ENCODE data around the gene RNF141. TPM values are rescaled to one million over a fixed set of nuclear protein-coding genes. Genes with fewer than 3 reads are reported as not detected.

RNF141 gene
- total and polyA plus RNA-seq, 2 of the 13 experiments (the other 11 are each of a cell fraction or from before 2014, with no cell fraction given): 9.3 to 22.4 TPM

GRCh38 chr11:10490398-10491241, 50.4 kb downstream of the RNF141 start (continued):
- no peak for TF ChIP-seq ZNF777 (CRISPR knock-in tag; IDR thresholded peaks at IDR 0.05)
- 0 out of 2 replicates have a peak, but pooled peaks have one; percentile 46 for TF ChIP-seq FOSL1 (CRISPR knock-in tag; IDR thresholded peaks at IDR 0.05; ENCODE audit: borderline replicate concordance)
- no peak for TF ChIP-seq MYC (CRISPR knock-in tag; IDR thresholded peaks at IDR 0.05; ENCODE audit: borderline replicate concordance)
- TF ChIP-seq, protein P1, sequence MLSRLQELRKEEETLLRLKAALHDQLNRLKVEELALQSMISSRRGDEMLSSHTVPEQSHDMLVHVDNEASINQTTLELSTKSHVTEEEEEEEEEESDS (CRISPR knock-in tag; IDR thresholded peaks at IDR 0.05; ENCODE audit: borderline replicate concordance): no peak
- TF ChIP-seq ZNF646 (CRISPR knock-in tag; IDR thresholded peaks at IDR 0.05): no peak
- TF ChIP-seq NFKBIZ (CRISPR knock-in tag; IDR thresholded peaks at IDR 0.05): no peak
- TF ChIP-seq, protein P2, sequence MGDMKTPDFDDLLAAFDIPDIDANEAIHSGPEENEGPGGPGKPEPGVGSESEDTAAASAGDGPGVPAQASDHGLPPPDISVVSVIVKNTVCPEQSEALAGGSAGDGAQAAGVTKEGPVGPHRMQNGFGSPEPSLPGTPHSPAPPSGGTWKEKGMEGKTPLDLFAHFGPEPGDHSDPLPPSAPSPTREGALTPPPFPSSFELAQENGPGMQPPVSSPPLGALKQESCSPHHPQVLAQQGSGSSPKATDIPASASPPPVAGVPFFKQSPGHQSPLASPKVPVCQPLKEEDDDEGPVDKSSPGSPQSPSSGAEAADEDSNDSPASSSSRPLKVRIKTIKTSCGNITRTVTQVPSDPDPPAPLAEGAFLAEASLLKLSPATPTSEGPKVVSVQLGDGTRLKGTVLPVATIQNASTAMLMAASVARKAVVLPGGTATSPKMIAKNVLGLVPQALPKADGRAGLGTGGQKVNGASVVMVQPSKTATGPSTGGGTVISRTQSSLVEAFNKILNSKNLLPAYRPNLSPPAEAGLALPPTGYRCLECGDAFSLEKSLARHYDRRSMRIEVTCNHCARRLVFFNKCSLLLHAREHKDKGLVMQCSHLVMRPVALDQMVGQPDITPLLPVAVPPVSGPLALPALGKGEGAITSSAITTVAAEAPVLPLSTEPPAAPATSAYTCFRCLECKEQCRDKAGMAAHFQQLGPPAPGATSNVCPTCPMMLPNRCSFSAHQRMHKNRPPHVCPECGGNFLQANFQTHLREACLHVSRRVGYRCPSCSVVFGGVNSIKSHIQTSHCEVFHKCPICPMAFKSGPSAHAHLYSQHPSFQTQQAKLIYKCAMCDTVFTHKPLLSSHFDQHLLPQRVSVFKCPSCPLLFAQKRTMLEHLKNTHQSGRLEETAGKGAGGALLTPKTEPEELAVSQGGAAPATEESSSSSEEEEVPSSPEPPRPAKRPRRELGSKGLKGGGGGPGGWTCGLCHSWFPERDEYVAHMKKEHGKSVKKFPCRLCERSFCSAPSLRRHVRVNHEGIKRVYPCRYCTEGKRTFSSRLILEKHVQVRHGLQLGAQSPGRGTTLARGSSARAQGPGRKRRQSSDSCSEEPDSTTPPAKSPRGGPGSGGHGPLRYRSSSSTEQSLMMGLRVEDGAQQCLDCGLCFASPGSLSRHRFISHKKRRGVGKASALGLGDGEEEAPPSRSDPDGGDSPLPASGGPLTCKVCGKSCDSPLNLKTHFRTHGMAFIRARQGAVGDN (CRISPR knock-in tag; IDR thresholded peaks at IDR 0.05): 0 out of 2 replicates have a peak, but pooled peaks have one; percentile 18
- TF ChIP-seq JUN (CRISPR knock-in tag; IDR thresholded peaks at IDR 0.05): no peak
- TF ChIP-seq FOXA1 (IDR thresholded peaks at IDR 0.05): no peak
- no peak for TF ChIP-seq FOXA1 (CRISPR knock-in tag; IDR thresholded peaks at IDR 0.05)
- TF ChIP-seq NFE2 (CRISPR knock-in tag; IDR thresholded peaks at IDR 0.05): peak; percentile 88; the same call in 1 of the 2 replicates
- TF ChIP-seq, protein P3, sequence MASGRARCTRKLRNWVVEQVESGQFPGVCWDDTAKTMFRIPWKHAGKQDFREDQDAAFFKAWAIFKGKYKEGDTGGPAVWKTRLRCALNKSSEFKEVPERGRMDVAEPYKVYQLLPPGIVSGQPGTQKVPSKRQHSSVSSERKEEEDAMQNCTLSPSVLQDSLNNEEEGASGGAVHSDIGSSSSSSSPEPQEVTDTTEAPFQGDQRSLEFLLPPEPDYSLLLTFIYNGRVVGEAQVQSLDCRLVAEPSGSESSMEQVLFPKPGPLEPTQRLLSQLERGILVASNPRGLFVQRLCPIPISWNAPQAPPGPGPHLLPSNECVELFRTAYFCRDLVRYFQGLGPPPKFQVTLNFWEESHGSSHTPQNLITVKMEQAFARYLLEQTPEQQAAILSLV (CRISPR knock-in tag; IDR thresholded peaks at IDR 0.05; ENCODE audit: borderline replicate concordance): no peak
- 0 out of 2 replicates have a peak, but pooled peaks have one; percentile 23 for TF ChIP-seq TFE3 (CRISPR knock-in tag; IDR thresholded peaks at IDR 0.05)
- no peak for TF ChIP-seq ZNF780A (CRISPR knock-in tag; IDR thresholded peaks at IDR 0.05)
- TF ChIP-seq RFXANK (CRISPR knock-in tag; IDR thresholded peaks at IDR 0.05): no peak
